B cell (primary cell): ENCODE data around the gene MBTPS1.

Experiments used
- CTCF ChIP-seq: fragments of 200-600 bp; IDR thresholded peaks from one replicate; pipeline ENCODE4 v1.8.0; 2022; ENCODE audit warnings: antibody characterized with exemption, mild to moderate bottlenecking
- EZH2 ChIP-seq: IDR thresholded peaks from 2 replicates; pipeline ENCODE4 v1.6.1; 2012; ENCODE audit warnings: borderline replicate concordance, low read depth, mild to moderate bottlenecking, moderate library complexity, low read length; ENCODE audit not compliant: insufficient read depth, poor library complexity, severe bottlenecking

GRCh38 chr16:84087466-84088151, 29.1 kb downstream of the MBTPS1 start:
- TF ChIP-seq CTCF (no peak), EZH2 (no peak)
